Smooth muscle cell (in vitro differentiated cells): Measurements from ENCODE around the gene MRPL55. TPM values are rescaled to one million over a fixed set of nuclear protein-coding genes. Genes with fewer than 3 reads are reported as not detected.

ENCODE experiments used
- DNase-seq: peaks from one replicate; lab custom pipeline; 2025; ENCODE audit not compliant: unreplicated experiment; lab: John Stamatoyannopoulos, UW
- H2AFZ ChIP-seq: fragments of 200-600 bp; sonication (generic); 2 replicates; pipeline ENCODE4 v1.6.0; 2016; ENCODE audit warnings: antibody characterized with exemption, low read depth, mild to moderate bottlenecking
- H3F3A ChIP-seq: fragments of 200-600 bp; sonication (generic); 2 replicates; pipeline ENCODE4 v1.6.0; 2017; ENCODE audit warnings: antibody characterized with exemption, low read depth
- H3K27ac ChIP-seq: fragments of 200-600 bp; sonication (generic); 2 replicates; pipeline ENCODE4 v1.5.1; 2016; ENCODE audit warnings: low read depth, mild to moderate bottlenecking
- H3K27me3 ChIP-seq: fragments of 200-600 bp; sonication (generic); 2 replicates; pipeline ENCODE4 v1.6.1; 2016; ENCODE audit warnings: low read depth, mild to moderate bottlenecking
- H3K36me3 ChIP-seq: fragments of 200-600 bp; sonication (generic); 2 replicates; pipeline ENCODE4 v1.5.1; 2016; ENCODE audit warnings: low read depth
- H3K4me1 ChIP-seq: fragments of 200-600 bp; sonication (generic); 2 replicates; pipeline ENCODE4 v1.5.1; 2016; ENCODE audit warnings: low read depth
- H3K4me2 ChIP-seq: fragments of 200-600 bp; sonication (generic); 2 replicates; pipeline ENCODE4 v1.6.0; 2016; ENCODE audit warnings: mild to moderate bottlenecking
- H3K4me3 ChIP-seq: fragments of 200-600 bp; sonication (generic); 2 replicates; pipeline ENCODE4 v1.5.1; 2016; ENCODE audit warnings: mild to moderate bottlenecking
- H3K79me2 ChIP-seq: fragments of 200-600 bp; sonication (generic); 2 replicates; pipeline ENCODE4 v1.6.0; 2016; ENCODE audit warnings: low read depth, mild to moderate bottlenecking
- H3K9ac ChIP-seq: fragments of 200-600 bp; sonication (generic); 2 replicates; pipeline ENCODE4 v1.6.0; 2016; ENCODE audit warnings: low read depth
- H3K9me3 ChIP-seq: fragments of 200-600 bp; sonication (generic); replicated peaks from 2 replicates; pipeline ENCODE4 v1.5.1; 2016; ENCODE audit warnings: low read depth
- H4K20me1 ChIP-seq: fragments of 200-600 bp; sonication (generic); 2 replicates; pipeline ENCODE4 v1.6.0; 2016; ENCODE audit warnings: low read depth
- WGBS: methylation state at CpG from one replicate; pipeline ENCODE4 v1.1.7; 2016; ENCODE audit warnings: low lambda C conversion rate; 5-methylcytosine and 5-hydroxymethylcytosine counted together
- polyA plus RNA-seq: library from polyadenylated mRNA; unstranded; fragments of >200 nt; fragmentation: Nextera tagmentation; extraction: Ambion mirVana; gene quantifications from 2 replicates; pipeline ENCODE4 v1.2.1, GENCODE V29; 2016
- total RNA-seq: library from RNA; depleted of rRNA; stranded (reverse); fragments of >200 nt; gene quantifications from 2 replicates; pipeline ENCODE4 v1.2.3, GENCODE V29; 2014
- TF ChIP-seq, protein P1 (sequence below): fragments of 200-600 bp; sonication (generic); IDR thresholded peaks from 2 replicates; pipeline ENCODE4 v1.5.1; 2017; ENCODE audit warnings: borderline replicate concordance, mild to moderate bottlenecking, antibody characterized with exemption; ENCODE audit not compliant: insufficient read depth, poor library complexity, severe bottlenecking

Gene MRPL55
- total and polyA plus RNA-seq, 2 experiments from 2014 or later, result 83.4 to 178 TPM

DNA sequence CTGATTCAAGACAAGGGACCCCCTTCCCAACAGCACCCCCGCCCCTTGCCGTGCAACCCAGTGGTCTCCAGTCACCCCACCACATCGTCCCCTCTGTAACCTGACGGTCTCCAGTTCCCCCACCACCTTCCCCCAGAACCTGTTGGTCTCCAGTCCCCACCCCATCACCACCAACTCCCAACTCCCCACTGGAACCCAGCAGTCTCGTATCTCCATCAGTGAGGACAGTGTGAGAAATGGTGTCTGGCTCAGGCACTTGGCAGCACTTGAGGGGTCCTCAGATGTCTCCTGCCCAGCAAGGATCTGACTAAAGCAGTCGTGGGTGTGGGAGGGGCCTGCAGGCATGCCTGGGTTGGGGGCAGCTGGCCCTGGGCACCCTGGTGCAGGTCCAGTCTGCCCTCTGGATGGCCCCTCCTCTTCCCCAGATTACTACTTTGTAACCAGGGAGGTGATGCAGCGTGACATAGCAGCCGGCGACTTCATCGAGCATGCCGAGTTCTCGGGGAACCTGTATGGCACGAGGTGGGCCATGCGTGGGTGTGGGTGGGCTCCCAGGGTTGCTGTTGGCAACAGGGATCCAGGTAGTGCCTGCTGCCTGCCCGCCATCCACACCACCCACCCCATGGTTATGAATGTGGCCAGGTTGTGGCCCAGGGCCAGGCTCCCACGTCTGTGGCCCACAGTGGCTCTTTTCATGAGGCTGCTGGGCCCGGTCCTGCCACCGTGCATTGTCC is 37.5 kb upstream of the MRPL55 start:
- H3K9me3 ChIP-seq, result no peaks in the 10 kb centered on the region
- peaks cover 10% of the 10 kb centered on the region for H3K4me1 ChIP-seq
- H3K36me3 ChIP-seq, result no peaks in the 10 kb centered on the region
- H3F3A ChIP-seq, result no peaks in the 10 kb centered on the region
- WGBS, result 88% methylated on average over 18 of the region's 18 CpGs
- no peak overlapping the region for H2AFZ ChIP-seq
- TF ChIP-seq, protein P1, sequence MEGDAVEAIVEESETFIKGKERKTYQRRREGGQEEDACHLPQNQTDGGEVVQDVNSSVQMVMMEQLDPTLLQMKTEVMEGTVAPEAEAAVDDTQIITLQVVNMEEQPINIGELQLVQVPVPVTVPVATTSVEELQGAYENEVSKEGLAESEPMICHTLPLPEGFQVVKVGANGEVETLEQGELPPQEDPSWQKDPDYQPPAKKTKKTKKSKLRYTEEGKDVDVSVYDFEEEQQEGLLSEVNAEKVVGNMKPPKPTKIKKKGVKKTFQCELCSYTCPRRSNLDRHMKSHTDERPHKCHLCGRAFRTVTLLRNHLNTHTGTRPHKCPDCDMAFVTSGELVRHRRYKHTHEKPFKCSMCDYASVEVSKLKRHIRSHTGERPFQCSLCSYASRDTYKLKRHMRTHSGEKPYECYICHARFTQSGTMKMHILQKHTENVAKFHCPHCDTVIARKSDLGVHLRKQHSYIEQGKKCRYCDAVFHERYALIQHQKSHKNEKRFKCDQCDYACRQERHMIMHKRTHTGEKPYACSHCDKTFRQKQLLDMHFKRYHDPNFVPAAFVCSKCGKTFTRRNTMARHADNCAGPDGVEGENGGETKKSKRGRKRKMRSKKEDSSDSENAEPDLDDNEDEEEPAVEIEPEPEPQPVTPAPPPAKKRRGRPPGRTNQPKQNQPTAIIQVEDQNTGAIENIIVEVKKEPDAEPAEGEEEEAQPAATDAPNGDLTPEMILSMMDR, result no peak
- no peak for DNase-seq
- no peak overlapping the region for H3K27ac ChIP-seq
- H3K79me2 ChIP-seq, result peaks cover 42% of the 10 kb centered on the region
- no peak overlapping the region for H3K4me2 ChIP-seq
- no peak overlapping the region for H3K4me3 ChIP-seq
- H3K27me3 ChIP-seq, result no peaks in the 10 kb centered on the region
- no peak overlapping the region for H3K9ac ChIP-seq
- peaks cover 92% of the 10 kb centered on the region for H4K20me1 ChIP-seq

DNA sequence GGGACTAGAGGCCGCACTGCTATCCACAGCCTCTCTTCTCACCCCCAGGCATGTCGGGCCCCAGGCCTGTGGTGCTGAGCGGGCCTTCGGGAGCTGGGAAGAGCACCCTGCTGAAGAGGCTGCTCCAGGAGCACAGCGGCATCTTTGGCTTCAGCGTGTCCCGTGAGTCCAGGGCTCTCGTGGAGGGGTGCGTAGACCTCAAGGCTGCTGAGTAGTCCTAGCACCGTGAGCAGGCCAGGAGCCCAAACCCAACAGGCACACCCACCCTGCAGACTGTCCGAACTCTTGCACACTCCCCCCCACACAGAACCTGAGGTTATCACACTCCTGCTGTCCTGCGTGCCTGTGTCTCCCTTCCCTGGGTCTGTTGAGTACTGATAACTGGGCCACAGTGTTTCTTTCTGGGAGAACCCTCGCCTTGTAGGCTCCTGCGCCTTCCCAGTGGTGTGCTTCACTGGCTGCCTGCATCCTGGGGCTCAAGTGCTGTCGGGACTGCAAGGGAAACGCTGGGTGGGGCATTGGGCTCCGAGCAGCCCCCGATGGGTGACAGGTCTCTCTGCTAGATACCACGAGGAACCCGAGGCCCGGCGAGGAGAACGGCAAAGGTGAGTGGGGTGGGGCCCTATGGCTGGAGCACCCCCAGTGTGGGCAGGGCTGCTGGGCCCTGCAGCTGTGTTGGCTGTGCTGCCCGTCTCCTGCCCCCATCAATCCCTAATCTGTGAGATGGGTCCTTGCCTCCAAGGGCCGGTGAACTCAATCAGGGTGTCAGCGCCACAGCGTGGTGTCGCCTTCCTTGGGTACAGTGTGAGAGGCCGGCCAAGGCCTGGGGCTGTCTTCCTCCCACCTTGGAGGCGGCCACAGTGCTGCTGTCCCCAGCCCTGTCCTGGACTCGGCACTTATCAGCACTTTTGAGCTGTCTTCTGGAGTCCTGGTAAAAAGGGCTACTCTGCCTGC is 36.6 kb upstream of the MRPL55 start:
- WGBS, result 97% methylated on average over 31 of the region's 31 CpGs
- Histone ChIP-seq H3K4me3 (no peak overlapping the region), H3K27me3 (no peaks in the 10 kb centered on the region), H3K36me3 (no peaks in the 10 kb centered on the region), H2AFZ (no peak overlapping the region), H3K9me3 (no peaks in the 10 kb centered on the region), H3K4me2 (no peak overlapping the region), H3K4me1 (peaks cover 19% of the 10 kb centered on the region), H3K9ac (no peak overlapping the region), H3K79me2 (peaks cover 51% of the 10 kb centered on the region), H3K27ac (no peak overlapping the region), H4K20me1 (peaks cover 94% of the 10 kb centered on the region), H3F3A (no peaks in the 10 kb centered on the region)
- DNase-seq, result no peak
- TF ChIP-seq, protein P1, result no peak

DNA sequence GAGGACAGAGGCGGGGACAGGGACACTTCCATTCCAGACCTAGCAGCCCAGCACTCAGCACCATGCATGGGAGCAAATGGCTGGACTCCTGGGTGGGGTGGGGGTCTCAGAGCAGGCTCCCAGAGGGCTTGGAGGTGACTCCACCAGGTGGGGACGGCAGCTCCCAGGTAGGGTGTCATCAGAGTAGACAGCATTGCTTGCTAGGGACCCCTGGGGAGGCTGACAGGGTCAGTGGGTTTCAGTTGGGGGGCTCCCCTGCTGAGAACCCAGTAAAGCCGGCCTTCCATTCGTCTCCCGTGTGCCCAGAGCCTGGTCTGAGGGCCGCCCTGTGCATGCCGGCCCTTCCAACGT is 35.9 kb upstream of the MRPL55 start:
- Histone ChIP-seq H2AFZ (no peak overlapping the region), H3K4me2 (no peak overlapping the region), H3K4me3 (no peak overlapping the region), H3K9ac (no peak overlapping the region), H3K27me3 (no peaks in the 10 kb centered on the region), H3F3A (no peaks in the 10 kb centered on the region), H3K36me3 (no peaks in the 10 kb centered on the region), H3K4me1 (peaks cover 20% of the 10 kb centered on the region), H3K27ac (no peak overlapping the region), H4K20me1 (peaks cover 94% of the 10 kb centered on the region), H3K9me3 (no peaks in the 10 kb centered on the region), H3K79me2 (peaks cover 56% of the 10 kb centered on the region)
- WGBS, result 98% methylated on average over 7 of the region's 8 CpGs
- TF ChIP-seq, protein P1, result no peak
- DNase-seq, result no peak
